ENCODE results near the gene KMT5C.

Gene KMT5C

DNA sequence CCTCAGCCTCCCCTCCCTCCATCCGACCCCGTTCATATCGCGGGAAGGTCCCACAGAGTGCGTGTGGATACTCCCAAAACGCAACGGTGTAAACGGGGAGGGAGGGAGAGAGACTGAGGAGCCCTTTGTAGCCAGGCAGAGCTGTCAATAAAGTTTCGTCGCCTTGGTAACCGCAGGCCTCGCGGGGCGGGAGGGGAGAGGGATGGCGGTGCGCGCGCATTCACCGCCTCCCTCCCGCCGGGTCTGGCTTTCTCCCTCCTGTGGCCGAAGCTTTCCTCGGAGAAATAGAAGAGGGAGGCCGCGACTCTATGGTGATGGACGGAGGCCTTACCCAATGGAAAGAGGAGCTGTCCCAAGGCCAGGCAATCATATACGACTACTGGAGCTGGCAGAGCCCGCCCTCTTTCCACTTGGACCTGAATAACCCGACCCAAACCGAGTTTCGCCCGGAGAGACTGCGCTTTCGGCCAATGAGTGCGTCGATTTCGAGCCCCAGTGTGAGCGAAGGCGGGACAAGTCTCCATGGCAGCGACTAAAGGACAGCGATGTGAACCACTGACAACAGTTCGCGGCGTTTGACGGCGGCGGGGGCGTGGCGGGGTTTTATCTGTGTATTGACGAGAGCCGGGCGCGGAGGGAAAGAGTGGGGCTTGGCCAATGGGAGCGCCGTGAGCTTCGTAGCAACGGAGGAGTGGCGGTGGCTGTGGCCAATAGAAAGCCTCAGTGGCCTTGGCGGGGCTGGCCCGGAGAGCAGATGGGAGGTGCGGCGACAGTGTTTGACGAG lies at the start of gene KMT5C:
Gene KMT5C, plus strand, starts transcription at position 772 of the 784 bp plus-strand sequence. CDS start 2,061 bp downstream, outside the sequence.
- DNase-seq: peak; percentile 100

DNA sequence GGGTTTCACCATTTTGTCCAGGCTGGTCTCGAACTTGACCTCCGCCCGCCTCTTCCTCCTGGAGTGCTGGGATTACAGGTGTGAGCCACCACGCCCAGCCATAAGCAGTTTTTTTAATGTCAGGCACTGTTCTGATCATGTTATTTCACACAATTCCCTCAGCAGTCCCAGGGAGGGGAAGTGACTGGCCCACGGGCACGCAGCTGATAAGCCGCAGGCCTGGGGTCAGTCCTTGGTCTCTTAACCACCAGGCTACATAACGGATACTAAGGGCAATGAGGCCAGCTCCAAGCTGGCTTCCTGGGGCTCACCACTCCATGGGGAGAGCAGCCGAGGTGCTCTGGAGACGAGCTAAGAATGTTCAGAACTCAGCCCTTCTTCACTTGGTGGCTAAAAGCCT lies 42.4 kb upstream of the KMT5C start:
- DNase-seq: no peak

DNA sequence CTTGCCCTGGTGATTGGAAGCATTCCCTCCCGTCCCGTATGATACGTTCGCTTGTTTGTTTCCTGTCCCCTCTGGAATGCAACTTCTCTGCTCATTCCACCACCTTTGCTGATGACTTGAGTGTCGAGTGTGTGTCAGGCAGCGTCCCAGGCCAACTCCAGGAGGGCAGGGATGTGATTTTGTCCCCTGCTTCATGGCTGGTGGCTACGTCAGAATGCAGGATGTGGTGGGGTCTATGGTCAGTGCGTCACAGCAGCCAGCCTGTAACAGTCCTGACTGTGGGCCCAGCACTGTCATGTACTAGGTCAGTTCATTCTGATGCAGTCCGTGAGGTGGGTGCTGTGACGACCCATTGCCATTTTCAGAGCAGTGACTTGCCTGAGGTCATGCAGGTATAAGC lies 39.7 kb upstream of the KMT5C start:
- no peak for DNase-seq

DNA sequence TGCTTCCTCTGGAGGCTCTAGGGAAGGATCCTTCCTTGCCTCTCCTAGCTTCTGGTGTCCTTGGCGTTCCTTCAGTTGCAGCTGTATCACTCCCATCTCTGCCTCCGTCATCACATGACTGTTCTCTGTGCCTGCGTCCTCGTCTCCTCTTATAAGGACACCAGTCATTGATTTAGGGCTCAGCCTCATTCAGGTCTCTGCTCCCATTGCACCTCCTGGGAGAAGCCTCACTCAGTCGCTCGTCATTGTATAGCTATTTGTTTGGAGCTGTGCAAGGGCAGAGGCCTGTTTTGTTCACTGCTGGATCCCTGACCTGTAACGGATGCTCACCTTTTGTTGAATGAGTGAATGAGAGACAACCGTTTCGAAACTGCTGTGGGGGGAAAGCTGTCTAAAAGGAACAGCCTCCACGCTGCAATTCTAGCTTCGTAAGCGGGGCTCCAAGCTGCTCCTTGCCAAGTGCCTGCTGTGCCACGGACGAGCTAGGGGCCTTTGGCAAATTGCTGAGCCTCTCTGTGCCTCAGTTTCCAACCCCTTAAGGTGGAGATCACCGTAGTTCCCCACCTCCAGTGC lies 38.7 kb upstream of the KMT5C start:
- no peak for DNase-seq

DNA sequence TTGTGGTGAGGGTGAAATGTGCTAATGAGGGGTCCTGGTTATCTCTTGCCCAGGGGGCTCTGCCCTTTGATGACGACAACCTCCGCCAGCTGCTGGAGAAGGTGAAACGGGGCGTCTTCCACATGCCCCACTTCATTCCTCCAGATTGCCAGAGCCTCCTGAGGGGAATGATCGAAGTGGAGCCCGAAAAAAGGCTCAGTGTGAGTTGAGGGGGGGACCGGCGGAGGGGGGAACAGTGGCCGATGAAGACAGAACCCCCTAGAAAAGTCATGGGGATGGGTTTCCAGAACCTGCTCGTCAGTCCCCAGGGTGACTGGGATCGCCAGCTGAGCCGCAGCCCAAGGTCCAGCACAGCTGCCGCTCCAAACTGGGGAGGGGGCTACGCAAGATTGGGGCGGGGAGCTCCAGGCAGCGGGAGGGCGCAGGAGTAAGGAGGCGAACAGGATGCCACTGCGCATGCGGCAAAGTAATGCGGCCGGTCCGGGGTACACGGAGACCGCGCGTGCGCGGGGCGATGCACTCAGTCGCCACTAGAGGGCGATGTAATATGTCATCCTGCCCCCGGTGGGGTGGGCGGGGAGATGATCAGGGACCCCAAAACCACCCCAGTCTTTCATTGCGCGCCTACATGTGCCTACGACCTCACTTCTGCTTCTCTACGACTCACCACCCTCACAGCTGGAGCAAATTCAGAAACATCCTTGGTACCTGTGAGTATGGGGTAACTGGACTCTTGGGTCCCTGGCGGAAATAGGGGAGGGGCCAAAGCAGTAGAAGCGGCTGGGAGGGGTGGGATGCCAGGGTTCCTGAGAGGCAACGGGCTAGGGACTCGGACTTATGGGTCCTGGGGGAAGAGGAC lies 38.0 kb upstream of the KMT5C start:
- DNase-seq: peak; percentile 92

DNA sequence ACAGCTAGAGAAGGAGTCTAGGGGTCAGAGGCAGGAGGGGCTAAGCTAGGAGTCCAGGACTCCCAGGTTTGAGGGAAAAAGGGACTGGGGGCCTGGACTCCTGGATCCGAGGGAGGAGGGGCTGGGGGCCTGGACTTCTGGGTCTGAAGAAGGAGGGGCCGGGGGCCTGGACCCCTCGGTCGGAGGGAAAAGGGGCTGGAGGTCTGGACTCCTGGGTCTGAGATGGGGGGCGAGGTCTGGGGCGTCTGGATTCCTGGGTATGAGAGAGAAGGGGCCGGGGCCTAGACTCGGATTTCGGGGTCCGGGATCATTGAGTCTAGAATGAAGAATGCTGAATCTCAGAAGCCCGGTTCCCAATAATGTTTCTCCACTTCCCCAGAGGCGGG lies 37.4 kb upstream of the KMT5C start:
- DNase-seq: no peak

DNA sequence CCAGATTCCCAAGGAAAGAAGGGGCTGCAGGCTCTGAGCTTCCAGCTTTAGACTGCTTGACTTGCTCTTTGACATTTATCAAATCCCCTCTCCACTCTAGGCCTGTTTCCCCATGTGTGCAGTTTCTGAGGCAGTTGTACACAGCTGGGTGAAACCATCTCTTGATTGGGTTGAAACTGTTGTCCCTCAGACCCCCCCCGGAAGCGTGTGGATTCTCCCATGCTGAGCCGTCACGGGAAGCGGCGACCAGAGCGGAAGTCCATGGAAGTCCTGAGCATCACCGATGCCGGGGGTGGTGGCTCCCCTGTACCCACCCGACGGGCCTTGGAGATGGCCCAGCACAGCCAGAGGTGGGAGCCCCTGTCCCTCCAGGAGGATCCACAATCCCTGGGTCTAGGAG lies 36.2 kb upstream of the KMT5C start:
- no peak for DNase-seq

DNA sequence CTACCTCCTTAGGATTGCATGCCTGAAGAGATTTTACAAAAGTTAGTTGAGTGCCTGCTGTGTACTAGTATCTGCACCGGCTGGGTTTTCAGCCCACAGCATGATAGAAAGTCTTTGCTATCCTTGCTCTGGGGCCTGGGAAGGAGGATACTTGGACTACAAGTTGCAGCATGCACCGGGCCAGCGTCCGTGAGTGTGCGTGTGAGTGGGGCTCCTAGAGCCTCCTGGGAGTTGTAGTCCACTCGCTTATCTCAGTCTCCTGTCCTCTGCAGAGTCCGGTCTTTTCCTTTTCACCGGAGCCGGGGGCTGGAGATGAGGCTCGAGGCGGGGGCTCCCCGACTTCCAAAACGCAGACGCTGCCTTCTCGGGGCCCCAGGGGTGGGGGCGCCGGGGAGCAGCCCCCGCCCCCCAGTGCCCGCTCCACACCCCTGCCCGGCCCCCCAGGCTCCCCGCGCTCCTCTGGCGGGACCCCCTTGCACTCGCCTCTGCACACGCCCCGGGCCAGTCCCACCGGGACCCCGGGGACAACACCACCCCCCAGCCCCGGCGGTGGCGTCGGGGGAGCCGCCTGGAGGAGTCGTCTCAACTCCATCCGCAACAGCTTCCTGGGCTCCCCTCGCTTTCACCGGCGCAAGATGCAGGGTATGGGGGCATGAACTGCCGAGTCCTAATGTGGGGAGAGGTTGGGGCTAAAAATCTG lies 35.2 kb upstream of the KMT5C start:
- peak; percentile 43 for DNase-seq

DNA sequence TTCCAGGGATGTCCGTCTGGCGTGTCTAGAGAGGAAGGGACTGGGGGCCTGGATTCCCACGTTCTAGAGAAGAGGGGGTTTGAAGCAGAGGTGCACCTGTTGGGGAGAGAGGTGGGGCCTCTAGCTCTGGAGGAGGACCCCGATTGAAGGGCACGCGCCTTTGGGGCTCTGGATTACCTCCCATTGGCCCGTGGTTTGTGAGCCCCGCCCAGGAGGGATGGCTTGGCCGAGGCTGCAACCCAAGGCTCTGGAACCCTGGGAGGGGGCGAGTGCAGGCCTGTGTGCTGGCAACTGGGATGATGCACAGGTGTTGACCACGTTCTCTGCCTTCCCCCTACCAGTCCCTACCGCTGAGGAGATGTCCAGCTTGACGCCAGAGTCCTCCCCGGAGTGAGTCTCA lies 34.7 kb upstream of the KMT5C start:
- no peak for DNase-seq

DNA sequence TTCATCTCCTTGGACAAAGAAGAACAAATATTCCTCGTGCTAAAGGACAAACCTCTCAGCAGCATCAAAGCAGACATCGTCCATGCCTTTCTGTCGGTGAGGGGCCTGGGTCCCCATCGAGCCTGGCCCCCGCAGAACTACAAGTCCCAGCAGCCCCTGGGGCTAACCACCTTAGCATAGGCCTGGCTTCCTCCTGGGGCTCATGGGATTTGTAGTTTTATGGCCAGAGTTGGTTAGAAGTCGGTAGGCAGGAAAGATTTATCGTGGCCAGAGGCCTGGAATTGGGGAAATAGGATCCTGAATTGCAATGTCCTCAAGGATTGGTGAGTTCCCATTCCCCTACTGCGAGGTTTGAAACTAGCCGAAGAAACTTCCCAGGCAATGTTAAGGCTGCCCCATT lies 34.2 kb upstream of the KMT5C start:
- peak; percentile 45 for DNase-seq

DNA sequence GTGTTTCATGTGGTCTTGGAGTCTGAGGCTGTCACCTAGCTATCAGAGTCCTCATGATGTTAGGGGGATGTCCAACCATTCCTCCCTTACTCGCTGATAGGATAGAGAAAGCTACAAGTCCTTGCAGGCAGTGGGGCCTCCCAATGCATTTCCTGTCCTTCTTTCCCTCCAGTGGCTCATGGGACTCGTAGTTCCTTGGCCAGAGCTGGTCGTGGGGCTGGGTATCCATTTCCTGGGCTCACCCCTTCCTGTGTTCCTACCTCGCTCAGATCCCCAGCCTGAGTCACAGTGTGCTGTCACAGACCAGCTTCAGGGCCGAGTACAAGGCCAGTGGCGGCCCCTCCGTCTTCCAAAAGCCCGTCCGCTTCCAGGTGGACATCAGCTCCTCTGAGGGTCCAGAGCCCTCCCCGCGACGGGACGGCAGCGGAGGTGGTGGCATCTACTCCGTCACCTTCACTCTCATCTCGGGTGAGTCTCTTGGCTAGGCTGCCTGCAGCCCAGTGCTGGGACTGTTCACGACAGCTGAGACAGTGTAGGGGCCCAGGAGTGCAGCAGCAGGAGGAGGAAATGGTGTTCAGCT lies 33.6 kb upstream of the KMT5C start:
- no peak for DNase-seq

DNA sequence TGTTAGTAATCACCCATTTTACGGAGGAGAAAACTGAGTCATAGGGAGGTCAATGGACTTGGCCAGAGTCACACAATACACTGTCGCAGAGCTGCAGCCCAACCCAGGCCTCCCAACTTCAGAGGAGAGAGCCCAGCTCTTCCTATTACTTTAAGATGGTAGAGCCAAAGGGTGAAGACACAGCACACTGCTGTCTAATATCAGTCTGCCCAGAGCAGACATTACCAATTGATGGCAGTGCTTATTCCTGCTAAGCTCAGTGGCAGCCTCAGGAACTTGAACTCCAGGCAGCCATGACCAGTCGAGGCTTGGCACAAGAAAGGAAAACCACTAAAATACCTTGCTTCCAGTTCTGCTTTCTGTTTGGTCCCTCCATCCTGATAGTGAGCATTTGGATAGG lies 33.0 kb upstream of the KMT5C start:
- DNase-seq: no peak

DNA sequence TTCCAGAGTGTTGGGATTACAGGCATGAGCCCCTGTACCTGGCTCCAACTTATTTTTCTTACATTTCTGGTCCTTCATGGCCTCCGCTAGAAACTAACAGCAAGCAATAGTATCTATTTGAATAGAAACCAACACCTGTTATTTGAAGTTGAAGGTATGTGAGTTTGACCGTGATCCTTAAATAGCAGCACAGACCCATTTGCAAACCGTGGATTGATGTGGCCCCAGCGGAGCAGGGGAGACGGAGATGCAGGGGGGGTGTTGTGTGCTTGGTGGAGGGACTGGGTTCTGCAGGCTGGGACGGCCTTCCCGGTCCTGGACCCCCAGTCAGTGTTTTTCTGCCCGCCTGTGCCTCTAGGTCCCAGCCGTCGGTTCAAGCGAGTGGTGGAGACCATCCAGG lies 31.4 kb upstream of the KMT5C start:
- no peak for DNase-seq

DNA sequence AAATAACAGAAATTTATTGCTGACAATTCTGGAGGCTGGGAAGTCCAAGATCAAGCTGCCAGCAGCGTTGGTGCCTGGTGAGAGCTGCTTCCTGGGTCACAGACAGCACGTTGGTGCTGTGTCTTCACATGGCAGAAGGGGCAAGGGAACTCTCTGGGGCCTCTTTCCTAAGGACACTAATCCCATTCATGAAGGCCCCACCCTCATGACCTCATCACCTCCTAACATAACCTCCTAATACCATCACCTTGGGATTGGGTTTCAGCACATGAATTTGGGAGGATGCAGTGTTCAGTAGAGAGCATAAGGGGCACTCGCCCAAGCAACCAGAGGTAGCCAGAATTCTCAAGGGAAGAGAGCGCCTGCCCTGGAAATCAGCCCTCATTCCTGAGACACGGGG lies 30.2 kb upstream of the KMT5C start:
- no peak for DNase-seq

DNA sequence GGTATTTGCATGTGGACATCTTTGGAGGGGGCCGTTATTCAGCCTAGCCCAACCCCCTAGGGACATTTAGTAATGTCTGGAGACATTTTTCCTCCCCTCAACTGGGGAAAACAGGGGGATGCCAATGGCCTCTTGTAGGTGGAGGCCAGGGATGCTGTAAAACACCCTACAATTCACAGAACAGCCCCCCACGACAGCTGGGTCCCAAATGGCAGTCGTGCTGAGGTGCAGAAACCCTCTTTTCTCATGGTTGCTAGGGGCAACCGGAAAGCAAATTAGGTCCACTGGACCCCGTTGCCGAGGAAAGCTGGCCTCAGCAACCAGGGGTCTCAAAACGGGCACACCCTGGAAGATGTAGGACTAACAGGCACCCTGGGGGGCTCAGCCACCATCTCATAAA lies 29.2 kb upstream of the KMT5C start:
- no peak for DNase-seq

DNA sequence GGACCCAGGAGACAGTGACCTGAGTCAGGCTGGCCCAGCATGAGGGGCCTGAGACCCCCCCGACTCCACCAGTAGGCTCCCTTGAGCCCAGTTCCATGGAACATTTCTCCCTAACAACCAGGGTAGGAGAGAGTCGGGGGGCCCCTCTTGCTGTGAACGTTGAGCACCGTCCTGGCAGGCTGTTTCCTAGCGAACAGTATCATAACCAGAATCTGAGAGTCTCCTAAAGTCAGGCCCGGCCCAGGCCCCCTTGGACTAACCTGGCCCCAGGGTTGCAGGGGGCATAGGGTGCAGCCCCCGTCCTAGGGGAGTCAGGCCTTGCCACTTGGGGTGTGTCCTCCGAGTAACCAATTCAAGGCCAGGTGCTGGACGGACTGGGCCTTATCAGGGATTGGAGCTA lies 28.3 kb upstream of the KMT5C start:
- no peak for DNase-seq

DNA sequence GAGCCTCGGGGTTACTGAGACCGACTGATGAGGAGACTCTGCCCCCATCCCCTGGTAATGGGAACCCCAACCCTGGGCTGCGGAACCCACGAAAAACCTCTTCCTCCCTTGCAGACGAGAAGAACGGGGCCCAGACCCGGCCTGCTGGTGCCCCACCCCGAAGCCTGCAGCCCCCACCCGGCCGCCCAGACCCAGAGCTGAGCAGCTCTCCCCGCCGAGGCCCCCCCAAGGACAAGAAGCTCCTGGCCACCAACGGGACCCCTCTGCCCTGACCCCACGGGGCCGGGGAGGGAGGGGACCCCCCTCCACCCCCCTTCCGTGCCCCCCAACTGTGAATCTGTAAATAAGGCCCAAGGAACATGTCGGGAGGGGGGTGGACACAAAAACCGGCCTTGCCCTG lies 27.9 kb upstream of the KMT5C start:
- DNase-seq: no peak

DNA sequence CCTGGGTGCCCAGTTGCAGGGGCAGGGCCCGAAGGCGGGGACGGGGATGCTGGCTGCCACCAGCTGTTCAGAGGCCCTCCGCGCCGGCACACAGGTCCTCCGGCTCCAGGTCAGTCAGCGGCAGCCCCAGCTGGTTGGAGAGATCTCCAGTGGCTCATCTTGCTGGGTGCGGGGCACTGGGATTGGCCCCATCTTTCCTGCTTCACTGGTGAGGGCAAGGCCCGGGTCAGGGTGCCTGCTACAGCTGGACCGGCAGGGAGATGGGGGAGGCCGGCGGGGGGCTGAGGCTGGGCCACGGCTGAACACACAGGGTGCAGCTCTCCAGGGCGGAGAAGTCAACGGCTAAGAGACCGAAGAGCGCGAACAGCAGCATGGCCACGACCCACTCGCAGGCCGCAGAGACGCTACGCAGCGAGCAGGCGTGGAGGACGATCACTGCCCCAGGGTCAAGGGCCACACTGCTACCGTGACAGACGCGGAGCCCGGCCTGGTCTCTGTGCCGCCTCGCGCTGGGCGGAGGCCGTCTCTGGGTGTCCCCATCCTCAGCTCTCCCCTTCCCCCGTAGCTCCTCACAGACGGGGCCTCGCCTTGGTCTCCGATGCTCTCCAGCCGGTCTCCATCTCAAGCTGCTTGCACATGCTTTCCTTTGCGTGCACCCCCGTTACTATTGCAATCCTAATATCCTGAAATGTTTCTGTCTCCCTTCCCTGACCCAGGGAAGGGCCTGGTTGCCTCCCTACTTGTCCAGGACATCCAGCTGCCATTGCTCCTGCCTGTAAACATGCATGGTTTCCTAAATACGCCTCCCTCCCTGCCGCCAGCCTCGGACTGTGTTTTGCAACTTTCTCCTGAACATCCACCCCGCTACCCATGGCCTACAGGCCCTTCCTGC lies 26.8 kb upstream of the KMT5C start:
- DNase-seq: no peak

DNA sequence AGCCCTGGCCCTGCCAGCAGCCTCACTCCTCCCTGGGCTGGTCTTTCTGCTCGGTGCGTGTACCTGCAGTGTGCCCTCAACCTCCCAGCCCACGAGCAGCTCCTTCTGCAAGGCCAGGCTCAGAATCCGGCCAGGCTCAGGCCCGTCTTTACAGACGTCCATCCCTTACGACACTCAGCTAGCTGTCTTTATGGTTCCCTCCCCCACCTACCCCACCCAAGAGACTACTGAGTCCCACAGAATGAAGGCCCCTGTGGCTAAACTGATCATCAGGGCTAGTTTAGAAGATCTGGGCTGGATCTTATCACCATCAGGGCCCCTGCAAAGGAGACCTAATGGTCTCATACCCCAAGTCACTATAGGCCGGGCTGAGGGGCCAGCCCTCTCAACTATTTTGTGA lies 25.3 kb upstream of the KMT5C start:
- no peak for DNase-seq

DNA sequence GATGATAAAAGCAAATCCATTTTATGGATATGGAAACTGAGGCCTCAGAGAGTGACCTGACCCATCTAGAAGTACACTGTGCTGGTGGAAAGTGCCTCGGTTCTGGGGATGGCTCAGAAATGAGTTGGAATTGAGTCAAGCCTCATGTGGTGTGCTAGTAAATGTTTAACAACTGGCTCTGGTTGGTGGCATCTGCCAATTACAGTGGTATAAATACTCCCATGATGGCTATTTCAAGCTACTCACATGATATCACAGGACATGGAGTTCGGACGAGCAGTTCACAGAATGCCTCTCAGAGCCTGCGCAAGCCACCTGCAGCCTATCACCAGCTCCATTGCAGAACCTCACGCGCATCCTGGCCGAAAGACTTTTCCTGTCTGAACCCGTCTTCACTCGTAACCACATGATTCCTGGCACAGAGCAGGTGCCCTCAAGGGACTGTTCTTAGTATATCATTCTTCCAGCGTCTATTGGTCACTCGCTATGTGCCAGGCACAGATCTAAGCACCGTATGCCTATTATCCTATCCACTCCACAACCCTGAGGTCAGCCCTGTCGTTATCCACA lies 23.6 kb upstream of the KMT5C start:
- DNase-seq: no peak

DNA sequence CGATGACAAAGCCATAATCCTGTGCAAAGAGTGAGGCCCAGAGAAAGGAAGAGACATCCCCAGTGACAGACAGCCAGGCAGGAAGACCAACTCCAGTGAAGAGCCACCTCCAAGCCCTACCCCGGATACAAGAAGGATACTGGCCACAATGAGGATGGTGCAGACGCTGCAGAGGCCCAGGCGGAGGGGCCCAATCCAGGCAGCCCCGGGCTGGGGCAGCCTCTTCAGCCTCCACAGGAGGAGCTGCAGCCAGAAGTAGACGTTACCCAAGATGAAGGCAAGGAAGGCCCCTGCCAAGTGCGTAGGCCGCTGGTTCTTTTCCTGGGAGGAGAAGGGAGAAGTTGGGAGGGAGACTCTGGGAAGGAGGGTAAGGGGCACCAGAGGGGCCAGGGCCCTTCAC lies 23.0 kb upstream of the KMT5C start:
- no peak for DNase-seq

DNA sequence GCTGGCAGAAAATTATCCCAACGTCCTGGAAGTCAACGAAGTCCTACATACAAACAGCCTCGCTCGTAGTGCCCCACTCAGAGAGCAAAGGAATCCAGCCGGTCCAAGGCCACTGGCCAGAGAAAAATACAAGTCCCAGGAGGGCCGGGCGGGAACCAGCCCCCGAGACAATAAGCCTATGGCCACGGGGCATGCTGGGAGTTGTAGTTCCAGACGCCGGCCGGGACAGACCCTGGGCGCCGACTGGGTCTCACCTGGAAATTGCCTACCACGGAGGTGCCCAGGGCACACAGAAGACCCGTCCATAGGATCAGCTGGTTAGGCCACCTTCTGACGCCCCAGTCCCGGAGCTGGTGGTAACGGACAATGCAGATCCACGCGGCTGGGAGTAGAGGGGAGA lies 19.9 kb upstream of the KMT5C start:
- DNase-seq: no peak
